ENCODE measurements around the gene PAPOLB.
A peak's percentile ranks its signal among the peaks of the same experiment; 100 is the strongest.

PAPOLB gene

GRCh38 chr7:4814433-4814832 is 47.4 kb downstream of the PAPOLB start:
- H3K9me3 Mint-ChIP-seq = peaks cover 6% of the 10 kb centered on the region
- ATAC-seq = no peak
- H3K27me3 Mint-ChIP-seq = peaks cover 84% of the 10 kb centered on the region
- no peak overlapping the region for H3K4me3 Mint-ChIP-seq
- H3K36me3 Mint-ChIP-seq = no peaks in the 10 kb centered on the region
- no peak overlapping the region for H3K27ac Mint-ChIP-seq
- peaks cover 4% of the 10 kb centered on the region for H3K4me1 Mint-ChIP-seq

- peaks cover 73% of the 10 kb centered on the region for H3K27me3 Mint-ChIP-seq
- no peak for ATAC-seq
- no peaks in the 10 kb centered on the region for H3K36me3 Mint-ChIP-seq
- H3K4me1 Mint-ChIP-seq = peaks cover 9% of the 10 kb centered on the region
- peak overlapping the region; percentile 55 for H3K4me3 Mint-ChIP-seq
- H3K27ac Mint-ChIP-seq = peak overlapping the region; percentile 67
- H3K9me3 Mint-ChIP-seq = peaks cover 6% of the 10 kb centered on the region
Observed at GRCh38 chr7:4809666-4810065, 52.2 kb downstream of the PAPOLB start.

- H3K27ac Mint-ChIP-seq = peak overlapping the region; percentile 67
- peak; percentile 32 for ATAC-seq
- peaks cover 9% of the 10 kb centered on the region for H3K4me1 Mint-ChIP-seq
- peak overlapping the region; percentile 68 for H3K4me3 Mint-ChIP-seq
- H3K36me3 Mint-ChIP-seq = no peaks in the 10 kb centered on the region
- peaks cover 6% of the 10 kb centered on the region for H3K9me3 Mint-ChIP-seq
- H3K27me3 Mint-ChIP-seq = peaks cover 68% of the 10 kb centered on the region
Observed at GRCh38 chr7:4809091-4809591, 52.7 kb downstream of the PAPOLB start.

GRCh38 chr7:4808565-4808964 is 53.3 kb downstream of the PAPOLB start:
- ATAC-seq = no peak
- H3K27me3 Mint-ChIP-seq = peaks cover 62% of the 10 kb centered on the region
- H3K4me3 Mint-ChIP-seq = no peak overlapping the region
- H3K36me3 Mint-ChIP-seq = no peaks in the 10 kb centered on the region
- H3K4me1 Mint-ChIP-seq = peaks cover 9% of the 10 kb centered on the region
- H3K9me3 Mint-ChIP-seq = peaks cover 6% of the 10 kb centered on the region
- no peak overlapping the region for H3K27ac Mint-ChIP-seq

GRCh38 chr7:4808026-4808425 is 53.8 kb downstream of the PAPOLB start:
- peaks cover 57% of the 10 kb centered on the region for H3K27me3 Mint-ChIP-seq
- H3K4me3 Mint-ChIP-seq = no peak overlapping the region
- no peak overlapping the region for H3K27ac Mint-ChIP-seq
- ATAC-seq = no peak
- H3K9me3 Mint-ChIP-seq = peaks cover 5% of the 10 kb centered on the region
- peaks cover 9% of the 10 kb centered on the region for H3K4me1 Mint-ChIP-seq
- no peaks in the 10 kb centered on the region for H3K36me3 Mint-ChIP-seq

All from stimulated activated memory B cell treated with anti-CD40 and anti-IgM and Interleukin-4, amounts not matched to agents 10 μg/mL and 1 μg/mL and 100 μg/mL, for 72 hours (primary cell).